GM23248 (cell line): ENCODE results near the gene TMUB1. TPM values are rescaled to one million over a fixed set of nuclear protein-coding genes. Genes with fewer than 3 reads are reported as not detected.

Experiments
- DNase-seq: peaks from one replicate; pipeline ENCODE4 v3.0.0-alpha.2; 2015
- H2AFZ ChIP-seq: fragments of 200-600 bp; sonication (generic); 2 replicates; pipeline ENCODE4 v1.6.1; 2016; ENCODE audit warnings: antibody characterized with exemption
- H3F3A ChIP-seq: fragments of 200-600 bp; sonication (generic); 2 replicates; pipeline ENCODE4 v1.6.1; 2016; ENCODE audit warnings: mild to moderate bottlenecking, antibody characterized with exemption, mixed run types; ENCODE audit not compliant: insufficient read depth
- H3K27ac ChIP-seq: fragments of 200-600 bp; sonication (generic); 2 replicates; pipeline ENCODE4 v1.5.1; 2016; ENCODE audit warnings: mild to moderate bottlenecking
- H3K27me3 ChIP-seq: fragments of 200-600 bp; sonication (generic); replicated peaks from 2 replicates; pipeline ENCODE4 v1.6.1; 2016; ENCODE audit warnings: mild to moderate bottlenecking; ENCODE audit not compliant: insufficient read depth
- H3K36me3 ChIP-seq: fragments of 200-600 bp; sonication (generic); 2 replicates; pipeline ENCODE4 v1.6.1; 2016; ENCODE audit warnings: low read depth, mild to moderate bottlenecking
- H3K4me1 ChIP-seq: fragments of 200-600 bp; sonication (generic); 2 replicates; pipeline ENCODE4 v1.6.1; 2016; ENCODE audit warnings: mild to moderate bottlenecking; ENCODE audit not compliant: insufficient read depth
- H3K4me2 ChIP-seq: fragments of 200-600 bp; sonication (generic); one replicate; pipeline ENCODE4 v1.6.1; 2016; ENCODE audit warnings: mild to moderate bottlenecking; ENCODE audit not compliant: unreplicated experiment
- H3K4me3 ChIP-seq: fragments of 200-600 bp; sonication (generic); 2 replicates; pipeline ENCODE4 v1.5.1; 2016; ENCODE audit warnings: mild to moderate bottlenecking
- H3K79me2 ChIP-seq: fragments of 200-600 bp; sonication (generic); 2 replicates; pipeline ENCODE4 v1.6.1; 2016; ENCODE audit warnings: mild to moderate bottlenecking; ENCODE audit not compliant: insufficient read depth
- H3K9ac ChIP-seq: fragments of 200-600 bp; sonication (generic); 2 replicates; pipeline ENCODE4 v1.6.1; 2016; ENCODE audit warnings: mild to moderate bottlenecking
- H3K9me2 ChIP-seq: fragments of 200-600 bp; sonication (generic); 2 replicates; pipeline ENCODE4 v1.6.1; 2016; ENCODE audit warnings: mixed run types, mild to moderate bottlenecking, moderate library complexity; ENCODE audit not compliant: insufficient read depth
- H3K9me3 ChIP-seq: fragments of 200-600 bp; sonication (generic); one replicate; pipeline ENCODE4 v1.6.1; 2017; ENCODE audit warnings: low read depth
- H4K20me1 ChIP-seq: fragments of 200-600 bp; sonication (generic); 2 replicates; pipeline ENCODE4 v1.6.0; 2016; ENCODE audit not compliant: insufficient read depth
- EZH2 ChIP-seq: fragments of 200-600 bp; sonication (generic); IDR thresholded peaks from 2 replicates; pipeline ENCODE4 v1.6.1; 2018; ENCODE audit warnings: antibody characterized with exemption, mild to moderate bottlenecking; ENCODE audit not compliant: insufficient read depth, poor library complexity, severe bottlenecking
- EZH2phosphoT487 ChIP-seq: fragments of 200-600 bp; sonication (generic); IDR thresholded peaks from 2 replicates; pipeline ENCODE4 v1.6.1; 2018; ENCODE audit warnings: antibody characterized with exemption, moderate library complexity, mild to moderate bottlenecking, low read depth; ENCODE audit not compliant: insufficient read depth
- WGBS, 2 experiments: methylation state at CpG; one replicate each; pipeline ENCODE4 v1.1.6; 2015 to 2017; ENCODE audit warnings: low lambda C conversion rate in 2 of 2, low coverage in 1 of 2; ENCODE audit errors: missing lambda C conversion rate in 2 of 2; 5-methylcytosine and 5-hydroxymethylcytosine counted together
- in situ Hi-C: fragments of 300-500 bp; cut with MboI; formaldehyde crosslinking; loops from 2 replicates; pipeline ENCODE4 v1.15.0; 2020
- polyA plus RNA-seq: library from polyadenylated mRNA; unstranded; fragments of >200 nt; fragmentation: Nextera tagmentation; extraction: Ambion mirVana; gene quantifications from 2 replicates; pipeline ENCODE4 v1.2.1, GENCODE V29; 2016
- total RNA-seq: library from RNA; depleted of rRNA; stranded (reverse); fragments of >200 nt; shearing (Covaris generic); gene quantifications from 2 replicates; pipeline ENCODE4 v1.2.3, GENCODE V29; 2014

TMUB1 gene
- total and polyA plus RNA-seq, 2 experiments from 2014 or later: 19.9 to 33.6 TPM

GRCh38 chr7:151064454-151064853, 18.8 kb downstream of the TMUB1 start:
- DNase-seq: no peak
- H3K79me2 ChIP-seq: peaks cover 48% of the 10 kb centered on the region
- in situ Hi-C loops: no loop called here
- no peak overlapping the region for H3K4me3 ChIP-seq
- H3K27ac ChIP-seq: no peak overlapping the region
- 89 to 96% methylated on average over 13 to 15 of the region's 18 CpGs for WGBS, 2 experiments
- no peak overlapping the region for H3K4me2 ChIP-seq
- no peaks in the 10 kb centered on the region for H3K9me2 ChIP-seq
- H3K4me1 ChIP-seq: peaks cover 28% of the 10 kb centered on the region
- H3K36me3 ChIP-seq: peaks cover 8% of the 10 kb centered on the region; the same call in 1 of the 2 replicates
- H3K27me3 ChIP-seq: no peaks in the 10 kb centered on the region
- TF ChIP-seq EZH2 (no peak), EZH2phosphoT487 (no peak)
- H2AFZ ChIP-seq: no peak overlapping the region
- H3K9ac ChIP-seq: no peak overlapping the region
- H4K20me1 ChIP-seq: no peaks in the 10 kb centered on the region; the same call in 1 of the 2 replicates
- no peaks in the 10 kb centered on the region; the same call in 1 of the 2 replicates for H3F3A ChIP-seq
- H3K9me3 ChIP-seq: no peaks in the 10 kb centered on the region

GRCh38 chr7:151063212-151063561, 20.1 kb downstream of the TMUB1 start:
- no peaks in the 10 kb centered on the region for H3K9me2 ChIP-seq
- H3K36me3 ChIP-seq: peaks cover 8% of the 10 kb centered on the region; the same call in 1 of the 2 replicates
- H3K9me3 ChIP-seq: no peaks in the 10 kb centered on the region
- peak overlapping the region; percentile 66 for H3K9ac ChIP-seq
- peaks cover 10% of the 10 kb centered on the region for H3F3A ChIP-seq
- H2AFZ ChIP-seq: no peak overlapping the region
- H3K27ac ChIP-seq: peak overlapping the region; percentile 94
- TF ChIP-seq EZH2 (no peak), EZH2phosphoT487 (no peak)
- H3K4me1 ChIP-seq: peaks cover 36% of the 10 kb centered on the region
- WGBS, 2 experiments: 3 to 6% methylated on average over 3 to 9 of the region's 11 CpGs
- peak overlapping the region; percentile 56; the same call in 1 of the 2 replicates for H3K4me3 ChIP-seq
- H4K20me1 ChIP-seq: no peaks in the 10 kb centered on the region; the same call in 1 of the 2 replicates
- DNase-seq: peak; percentile 90
- in situ Hi-C loops: no loop called here
- H3K27me3 ChIP-seq: no peaks in the 10 kb centered on the region
- peak overlapping the region; percentile 82 for H3K4me2 ChIP-seq
- H3K79me2 ChIP-seq: peaks cover 48% of the 10 kb centered on the region

DNA sequence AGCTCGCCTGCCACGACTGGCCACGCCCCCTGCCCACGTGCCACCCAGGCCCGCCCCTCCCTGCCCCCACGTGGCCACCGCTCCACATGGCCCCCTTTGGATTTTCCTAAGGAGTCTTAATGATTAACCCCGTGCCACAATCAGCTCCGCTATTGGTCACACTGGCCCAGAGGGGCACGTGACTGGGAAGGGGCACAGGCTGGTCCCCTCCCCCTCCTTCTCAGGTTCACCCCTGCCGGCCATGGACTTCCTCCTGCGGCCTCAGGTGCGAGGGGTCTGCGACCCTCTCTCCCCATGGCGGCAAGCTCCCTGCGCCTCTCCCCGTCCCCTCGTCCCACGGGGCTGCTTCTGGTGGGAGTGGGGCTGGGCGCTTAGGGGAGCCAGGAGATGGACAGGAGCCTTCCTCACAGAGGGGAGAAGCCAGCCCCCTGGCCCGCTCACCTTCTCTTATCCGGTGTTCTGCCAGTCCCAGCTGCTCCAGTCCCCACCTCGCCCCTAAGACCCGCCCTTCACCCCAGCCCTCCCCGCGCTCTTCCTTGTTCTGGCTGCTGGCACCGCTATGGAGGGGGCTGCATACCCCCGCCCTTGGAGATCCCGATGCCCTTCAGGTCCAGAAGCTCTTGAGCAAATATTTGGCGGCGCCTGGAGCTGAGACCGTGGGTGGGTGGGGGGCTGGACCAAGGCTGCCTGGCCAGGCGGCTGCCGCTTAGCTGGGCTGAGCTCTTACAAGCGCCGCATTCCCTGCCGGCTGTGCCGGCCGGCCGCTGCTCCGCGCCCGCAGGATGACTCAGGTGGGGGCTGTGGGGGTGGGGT, 20.7 kb downstream of the TMUB1 start:
- no peak for TF ChIP-seq EZH2
- no peak for TF ChIP-seq EZH2phosphoT487

DNA sequence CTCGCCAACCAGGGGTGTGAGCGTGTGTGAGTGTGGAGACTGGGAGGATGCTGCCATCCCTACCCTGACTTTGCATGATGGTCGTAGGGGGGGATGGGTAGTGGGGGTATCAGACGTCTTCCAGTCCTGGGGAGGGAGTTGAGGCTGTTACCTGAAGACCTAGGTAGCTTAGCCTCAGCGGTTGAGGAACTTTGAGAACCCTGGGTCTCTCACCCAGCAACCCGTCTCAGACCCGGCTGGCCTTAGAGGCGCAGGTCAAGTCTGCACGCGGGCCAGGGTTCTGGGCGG, 21.2 kb downstream of the TMUB1 start:
- Histone ChIP-seq H2AFZ (no peak overlapping the region), H3K27me3 (no peaks in the 10 kb centered on the region), H3K4me1 (peaks cover 38% of the 10 kb centered on the region), H3K27ac (peak overlapping the region; percentile 94), H3K9me3 (no peaks in the 10 kb centered on the region), H3F3A (peaks cover 10% of the 10 kb centered on the region), H3K4me2 (peak overlapping the region; percentile 82), H3K36me3 (no peaks in the 10 kb centered on the region), H3K4me3 (peak overlapping the region; percentile 93), H3K9ac (peak overlapping the region; percentile 90), H3K79me2 (peaks cover 51% of the 10 kb centered on the region), H3K9me2 (no peaks in the 10 kb centered on the region), H4K20me1 (no peaks in the 10 kb centered on the region; the same call in 1 of the 2 replicates)
- WGBS, 2 experiments: 32 to 35% methylated on average over 8 to 10 of the region's 11 CpGs
- no peak for TF ChIP-seq EZH2phosphoT487
- in situ Hi-C loops: no loop called here
- DNase-seq: no peak

More for the DNA sequence above, 20.7 kb downstream of the TMUB1 start:
- no peaks in the 10 kb centered on the region for H3K9me3 ChIP-seq
- peak overlapping the region; percentile 94 for H3K27ac ChIP-seq
- no peaks in the 10 kb centered on the region; the same call in 1 of the 2 replicates for H4K20me1 ChIP-seq
- in situ Hi-C loops: no loop called here
- H3K27me3 ChIP-seq: no peaks in the 10 kb centered on the region
- peak overlapping the region; percentile 82 for H3K4me2 ChIP-seq
- H3K9me2 ChIP-seq: no peaks in the 10 kb centered on the region
- peaks cover 36% of the 10 kb centered on the region for H3K4me1 ChIP-seq
- DNase-seq: peak; percentile 92
- peaks cover 10% of the 10 kb centered on the region for H3F3A ChIP-seq
- H2AFZ ChIP-seq: no peak overlapping the region
- 18 to 23% methylated on average over 23 to 43 of the region's 43 CpGs for WGBS, 2 experiments
- peak overlapping the region; percentile 66 for H3K9ac ChIP-seq
- H3K4me3 ChIP-seq: peak overlapping the region; percentile 56
- peaks cover 48% of the 10 kb centered on the region for H3K79me2 ChIP-seq
- peaks cover 2% of the 10 kb centered on the region; the same call in 1 of the 2 replicates for H3K36me3 ChIP-seq
